ENCODE results near the gene MLXIPL.
"Not testable (repeated sequence)": the region's sequence is repeated elsewhere in the genome, so short reads cannot be mapped to it uniquely, and the experiment has no call there.

The MLXIPL gene

GRCh38 chr7:73577627-73578341 lies 46.5 kb downstream of the MLXIPL start:
- no peak for DNase-seq

- DNase-seq, result no peak
Measured at GRCh38 chr7:73573791-73574190, 50.5 kb downstream of the MLXIPL start.

GRCh38 chr7:73573276-73573675 lies 51.0 kb downstream of the MLXIPL start:
- no peak for DNase-seq

- DNase-seq, result no peak
Measured at GRCh38 chr7:73572767-73573186, 51.5 kb downstream of the MLXIPL start.

GRCh38 chr7:73570977-73571376 lies 53.3 kb downstream of the MLXIPL start:
- no peak for DNase-seq

GRCh38 chr7:73570521-73570920 lies 53.8 kb downstream of the MLXIPL start:
- no peak for DNase-seq

- no peak for DNase-seq
Measured at GRCh38 chr7:73569042-73569608, 55.2 kb downstream of the MLXIPL start.

- no peak for DNase-seq
Measured at GRCh38 chr7:73567846-73568685, 56.3 kb downstream of the MLXIPL start.

GRCh38 chr7:73567140-73567539 lies 57.2 kb downstream of the MLXIPL start:
- no peak for DNase-seq

GRCh38 chr7:73566431-73566830 lies 57.9 kb downstream of the MLXIPL start:
- not testable (repeated sequence) for DNase-seq

GRCh38 chr7:73565675-73566340 lies 58.5 kb downstream of the MLXIPL start:
- DNase-seq, result no peak

GRCh38 chr7:73560109-73560835 lies 64.0 kb downstream of the MLXIPL start:
- DNase-seq, result no peak

- DNase-seq, result peak; percentile 83
Measured at GRCh38 chr7:73557397-73558257, 66.7 kb downstream of the MLXIPL start, which contains the start of gene BCL7B. Gene BCL7B, minus strand, starts transcription at chr7:73557690. Its CDS starts 112 bp downstream, at chr7:73557578.

- peak; percentile 92 for DNase-seq
Measured at GRCh38 chr7:73557108-73557396, 67.3 kb downstream of the MLXIPL start.

GRCh38 chr7:73556208-73557107 lies 67.9 kb downstream of the MLXIPL start:
- no peak for DNase-seq

GRCh38 chr7:73555411-73555982 lies 68.8 kb downstream of the MLXIPL start:
- DNase-seq, result no peak

GRCh38 chr7:73550093-73550492 lies 74.2 kb downstream of the MLXIPL start:
- DNase-seq, result not testable (repeated sequence)

- no peak for DNase-seq
Measured at GRCh38 chr7:73549176-73549575, 75.1 kb downstream of the MLXIPL start.

GRCh38 chr7:73547841-73548240 lies 76.5 kb downstream of the MLXIPL start:
- no peak for DNase-seq

- no peak for DNase-seq
Measured at GRCh38 chr7:73544678-73545077, 79.6 kb downstream of the MLXIPL start.

All from activated CD4-positive, CD25-positive, alpha-beta regulatory T cell treated with anti-CD3 and anti-CD28 coated beads, Interleukin-2, amount 50 U/mL, for 72 hours (primary cell).